Measurements from ENCODE around the gene DMAC2. TPM values are rescaled to one million over a fixed set of nuclear protein-coding genes. Genes with fewer than 3 reads are reported as not detected.

The DMAC2 gene
- 10 to 100 TPM; 19.9 to 33.9 (median 24.7) TPM for total RNA-seq

DNA sequence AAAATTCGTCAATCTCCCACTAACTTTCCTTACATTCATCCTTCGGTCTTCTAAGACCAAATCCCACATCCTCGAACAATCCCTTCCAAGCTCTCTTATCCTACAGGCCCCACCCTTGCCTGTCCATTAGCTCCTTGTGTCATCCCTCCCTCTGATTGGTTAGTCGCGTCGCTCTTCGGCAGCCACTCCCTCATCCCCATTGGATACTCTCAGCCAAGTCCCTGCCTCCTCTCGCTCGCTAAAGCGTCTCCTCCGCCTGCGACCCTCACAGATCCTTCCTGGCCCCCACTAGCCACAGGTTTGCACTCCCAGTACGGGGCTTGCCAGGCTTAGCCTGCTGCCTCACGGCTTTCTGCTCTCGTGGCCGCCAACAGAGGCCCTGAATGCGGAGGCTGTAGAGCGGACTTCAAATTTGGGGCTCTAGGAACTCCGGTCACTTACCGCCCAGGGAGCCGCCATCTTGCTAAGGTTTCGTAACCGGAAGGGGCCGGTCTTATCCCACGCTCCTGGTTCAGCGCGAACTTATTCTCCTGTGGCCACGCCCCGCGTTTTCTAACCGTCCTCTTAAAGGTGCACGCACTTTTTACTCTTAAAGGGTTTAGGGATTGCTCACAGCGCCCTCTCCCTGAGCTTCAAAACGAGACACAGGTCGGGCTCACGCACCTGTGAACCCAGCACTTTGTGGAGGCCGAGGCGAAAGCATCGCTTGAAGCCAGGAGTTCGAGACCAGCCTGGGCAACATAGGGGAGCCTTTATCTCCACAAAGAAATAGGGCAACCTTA, at the start of gene DMAC2:
DMAC2 (minus strand) TSS at position 472 of the 782 bp plus-strand sequence; CDS start at position 459, 13 bp downstream.
- no peak for TF ChIP-seq CTCF (IDR thresholded peaks at IDR 0.05; ENCODE audit: low read depth)

DNA sequence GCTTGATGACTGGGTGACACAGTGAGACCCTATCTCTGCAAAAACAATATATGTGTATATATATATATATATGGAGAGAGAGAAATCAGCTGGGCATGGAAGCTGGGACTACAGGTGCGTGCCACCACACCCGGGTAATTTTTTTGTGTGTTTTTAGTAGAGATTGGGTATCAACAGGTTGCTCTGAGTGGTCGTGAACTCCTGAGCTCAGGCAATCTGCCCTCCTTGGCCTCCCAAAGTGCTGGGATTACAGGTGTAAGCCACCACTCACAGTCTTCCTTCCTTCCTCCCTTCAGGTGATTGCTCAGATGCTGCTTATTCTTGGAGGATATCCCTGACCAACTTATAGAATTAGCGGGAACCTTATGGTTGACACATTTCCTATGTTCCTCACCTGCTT, 45.1 kb upstream of the DMAC2 start:
- TF ChIP-seq CTCF (IDR thresholded peaks at IDR 0.05; ENCODE audit: low read depth) = no peak

- no peak for TF ChIP-seq CTCF (IDR thresholded peaks at IDR 0.05; ENCODE audit: low read depth)
Observed at GRCh38 chr19:41480336-41480735, 40.6 kb upstream of the DMAC2 start.

- no peak for TF ChIP-seq CTCF (IDR thresholded peaks at IDR 0.05; ENCODE audit: low read depth)
Observed at GRCh38 chr19:41479757-41480191, 40.1 kb upstream of the DMAC2 start.

GRCh38 chr19:41478875-41479756, 39.4 kb upstream of the DMAC2 start:
- TF ChIP-seq CTCF (IDR thresholded peaks at IDR 0.05; ENCODE audit: low read depth) = no peak

DNA sequence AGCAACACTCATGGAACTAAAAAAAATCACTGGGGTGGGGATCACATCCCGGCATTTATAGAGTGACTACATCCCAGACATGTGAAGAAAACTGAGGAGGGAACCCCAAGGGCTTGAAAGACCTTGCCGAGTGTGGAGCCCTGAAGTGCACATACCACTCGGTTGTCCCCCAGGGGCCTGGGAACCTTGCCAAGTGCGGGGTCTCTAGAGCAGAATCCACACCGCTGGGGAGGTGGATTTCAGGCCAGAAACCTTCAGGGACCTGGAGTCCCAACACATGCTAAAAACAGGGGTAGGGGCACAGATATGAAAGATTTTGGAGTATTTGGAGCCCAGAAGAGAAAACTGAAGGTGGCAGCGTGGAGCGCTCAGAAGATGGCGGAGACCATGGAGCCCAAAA, 38.5 kb upstream of the DMAC2 start:
- TF ChIP-seq CTCF (IDR thresholded peaks at IDR 0.05; ENCODE audit: low read depth) = no peak

- TF ChIP-seq CTCF (IDR thresholded peaks at IDR 0.05; ENCODE audit: low read depth) = no peak
Observed at GRCh38 chr19:41476583-41476982, 36.9 kb upstream of the DMAC2 start.

Measured in subcutaneous adipose tissue (tissue), 4 donors.